ENCODE measurements around the gene GPR107.

DNA sequence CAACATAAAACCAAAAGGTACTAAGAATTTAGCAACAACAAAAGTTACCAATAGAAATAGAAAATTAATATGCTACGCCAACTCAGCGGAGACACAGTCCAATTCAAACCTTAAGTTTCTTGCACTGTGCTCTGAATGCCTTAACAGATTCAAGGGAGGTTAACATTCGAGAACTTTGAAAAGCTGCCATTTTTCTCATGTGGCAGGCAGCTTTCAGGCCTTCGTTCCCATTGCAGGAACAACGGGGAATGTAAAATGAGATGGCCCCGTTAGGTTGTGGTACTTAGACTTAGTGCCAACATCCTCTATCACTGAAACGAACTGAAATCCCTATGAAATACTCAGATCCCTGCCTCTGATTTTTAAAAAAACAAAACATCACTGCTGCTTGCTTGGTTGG lies 33.1 kb upstream of the GPR107 start:
- TF ChIP-seq, protein P1, sequence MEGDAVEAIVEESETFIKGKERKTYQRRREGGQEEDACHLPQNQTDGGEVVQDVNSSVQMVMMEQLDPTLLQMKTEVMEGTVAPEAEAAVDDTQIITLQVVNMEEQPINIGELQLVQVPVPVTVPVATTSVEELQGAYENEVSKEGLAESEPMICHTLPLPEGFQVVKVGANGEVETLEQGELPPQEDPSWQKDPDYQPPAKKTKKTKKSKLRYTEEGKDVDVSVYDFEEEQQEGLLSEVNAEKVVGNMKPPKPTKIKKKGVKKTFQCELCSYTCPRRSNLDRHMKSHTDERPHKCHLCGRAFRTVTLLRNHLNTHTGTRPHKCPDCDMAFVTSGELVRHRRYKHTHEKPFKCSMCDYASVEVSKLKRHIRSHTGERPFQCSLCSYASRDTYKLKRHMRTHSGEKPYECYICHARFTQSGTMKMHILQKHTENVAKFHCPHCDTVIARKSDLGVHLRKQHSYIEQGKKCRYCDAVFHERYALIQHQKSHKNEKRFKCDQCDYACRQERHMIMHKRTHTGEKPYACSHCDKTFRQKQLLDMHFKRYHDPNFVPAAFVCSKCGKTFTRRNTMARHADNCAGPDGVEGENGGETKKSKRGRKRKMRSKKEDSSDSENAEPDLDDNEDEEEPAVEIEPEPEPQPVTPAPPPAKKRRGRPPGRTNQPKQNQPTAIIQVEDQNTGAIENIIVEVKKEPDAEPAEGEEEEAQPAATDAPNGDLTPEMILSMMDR (IDR thresholded peaks at IDR 0.05) = no peak
- no peak for TF ChIP-seq POLR2A (IDR thresholded peaks at IDR 0.05)
